Fibroblast of pulmonary artery (primary cell): ENCODE measurements around the gene ZC3H14.

Source experiments
- DNase-seq: peaks from one replicate; pipeline ENCODE4 v3.0.0-alpha.2; 2010; ENCODE audit warnings: low read depth
- H3K4me3 ChIP-seq: replicated peaks from 2 replicates; pipeline ENCODE4 v1.5.1; 2011; ENCODE audit warnings: low read depth, mild to moderate bottlenecking, control low read depth, low read length, moderate library complexity
- TF ChIP-seq, protein P1 (sequence below): IDR thresholded peaks from 2 replicates; pipeline ENCODE4 v1.5.1; 2011; ENCODE audit warnings: mild to moderate bottlenecking, control low read depth, low read length, inconsistent platforms; ENCODE audit errors: missing control alignments

Gene ZC3H14

DNA sequence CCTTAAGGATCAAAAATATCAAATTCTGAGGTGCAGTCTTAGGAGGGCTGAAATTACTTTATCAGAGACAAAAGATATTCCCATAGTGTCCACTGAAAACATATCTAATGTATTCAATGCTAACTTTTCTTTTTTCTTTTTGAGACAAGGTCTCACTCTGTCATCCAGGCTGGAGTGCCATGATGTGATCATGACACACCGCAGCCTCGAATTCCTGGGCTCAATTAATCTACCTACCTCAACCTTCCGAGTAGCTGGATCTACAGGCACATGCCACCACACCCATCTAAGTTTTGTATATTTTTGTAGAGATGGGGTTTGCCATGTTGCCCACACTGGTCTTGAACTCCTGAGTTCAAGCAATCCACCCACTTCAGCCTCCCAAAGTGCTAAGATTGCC is 68.3 kb downstream of the ZC3H14 start:
- H3K4me3 ChIP-seq: no peak overlapping the region
- TF ChIP-seq, protein P1, sequence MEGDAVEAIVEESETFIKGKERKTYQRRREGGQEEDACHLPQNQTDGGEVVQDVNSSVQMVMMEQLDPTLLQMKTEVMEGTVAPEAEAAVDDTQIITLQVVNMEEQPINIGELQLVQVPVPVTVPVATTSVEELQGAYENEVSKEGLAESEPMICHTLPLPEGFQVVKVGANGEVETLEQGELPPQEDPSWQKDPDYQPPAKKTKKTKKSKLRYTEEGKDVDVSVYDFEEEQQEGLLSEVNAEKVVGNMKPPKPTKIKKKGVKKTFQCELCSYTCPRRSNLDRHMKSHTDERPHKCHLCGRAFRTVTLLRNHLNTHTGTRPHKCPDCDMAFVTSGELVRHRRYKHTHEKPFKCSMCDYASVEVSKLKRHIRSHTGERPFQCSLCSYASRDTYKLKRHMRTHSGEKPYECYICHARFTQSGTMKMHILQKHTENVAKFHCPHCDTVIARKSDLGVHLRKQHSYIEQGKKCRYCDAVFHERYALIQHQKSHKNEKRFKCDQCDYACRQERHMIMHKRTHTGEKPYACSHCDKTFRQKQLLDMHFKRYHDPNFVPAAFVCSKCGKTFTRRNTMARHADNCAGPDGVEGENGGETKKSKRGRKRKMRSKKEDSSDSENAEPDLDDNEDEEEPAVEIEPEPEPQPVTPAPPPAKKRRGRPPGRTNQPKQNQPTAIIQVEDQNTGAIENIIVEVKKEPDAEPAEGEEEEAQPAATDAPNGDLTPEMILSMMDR: no peak
- no peak for DNase-seq

DNA sequence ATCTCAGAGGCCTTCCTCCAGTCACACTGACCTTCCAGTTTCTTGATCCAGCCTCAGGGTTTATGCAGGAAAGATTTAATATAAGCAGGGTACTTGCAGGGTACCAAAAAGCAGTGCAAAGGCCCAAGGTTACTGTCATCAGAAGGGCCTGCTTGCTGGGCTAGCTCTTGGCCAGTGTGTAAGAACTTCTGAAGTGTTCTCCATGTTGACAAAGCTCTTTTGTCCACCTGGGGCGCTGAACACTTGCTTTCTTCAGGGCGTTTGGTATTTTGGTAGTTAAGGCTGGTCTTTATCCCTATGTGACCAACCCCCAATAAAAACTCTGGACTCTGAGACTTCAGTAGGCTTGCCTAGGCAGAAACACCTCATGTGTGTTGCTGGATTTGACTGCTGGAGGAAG is 69.7 kb downstream of the ZC3H14 start:
- DNase-seq: no peak
- no peak overlapping the region for H3K4me3 ChIP-seq
- TF ChIP-seq, protein P1: no peak

DNA sequence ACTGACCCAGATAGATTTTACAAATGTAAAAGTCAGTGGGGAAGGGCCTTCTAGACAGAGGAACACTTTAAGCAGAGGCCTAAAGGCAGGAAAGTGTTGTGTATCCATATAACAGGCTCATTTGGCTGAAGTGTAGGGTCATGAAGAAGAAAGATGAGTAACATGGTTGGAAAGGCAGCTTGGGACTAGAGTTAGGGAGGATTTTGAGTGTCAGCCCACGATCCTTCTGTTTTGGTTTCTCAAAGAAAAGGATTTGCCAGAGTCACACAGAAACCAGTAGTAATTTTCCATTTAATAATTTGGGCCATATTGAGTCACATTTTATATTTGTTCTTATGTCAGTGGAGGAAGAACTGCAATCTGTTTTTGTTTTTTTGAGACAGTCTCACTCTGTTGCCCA is 76.4 kb downstream of the ZC3H14 start:
- no peak for DNase-seq
- TF ChIP-seq, protein P1: no peak
- no peak overlapping the region for H3K4me3 ChIP-seq

DNA sequence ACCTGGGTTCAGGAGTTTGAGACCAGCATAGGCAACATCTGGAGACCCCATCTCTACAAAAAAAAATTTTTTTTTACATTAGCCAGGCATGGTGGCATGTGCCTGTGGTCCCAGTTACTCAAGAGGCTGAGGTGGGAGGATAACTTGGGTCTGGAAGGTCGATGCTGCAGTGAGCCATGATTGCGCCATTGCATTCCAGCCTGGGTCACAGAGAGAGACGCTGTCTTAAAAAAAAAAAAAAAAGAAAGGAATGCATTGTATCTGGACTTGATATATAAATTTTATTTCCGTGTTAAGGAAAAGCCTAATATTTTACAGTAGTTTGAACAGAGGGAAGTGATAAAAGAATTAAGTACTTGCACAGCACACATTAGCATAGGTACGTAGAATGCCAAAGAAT is 97.2 kb downstream of the ZC3H14 start:
- peak; percentile 68 for DNase-seq
- TF ChIP-seq, protein P1: no peak
- H3K4me3 ChIP-seq: no peak overlapping the region

DNA sequence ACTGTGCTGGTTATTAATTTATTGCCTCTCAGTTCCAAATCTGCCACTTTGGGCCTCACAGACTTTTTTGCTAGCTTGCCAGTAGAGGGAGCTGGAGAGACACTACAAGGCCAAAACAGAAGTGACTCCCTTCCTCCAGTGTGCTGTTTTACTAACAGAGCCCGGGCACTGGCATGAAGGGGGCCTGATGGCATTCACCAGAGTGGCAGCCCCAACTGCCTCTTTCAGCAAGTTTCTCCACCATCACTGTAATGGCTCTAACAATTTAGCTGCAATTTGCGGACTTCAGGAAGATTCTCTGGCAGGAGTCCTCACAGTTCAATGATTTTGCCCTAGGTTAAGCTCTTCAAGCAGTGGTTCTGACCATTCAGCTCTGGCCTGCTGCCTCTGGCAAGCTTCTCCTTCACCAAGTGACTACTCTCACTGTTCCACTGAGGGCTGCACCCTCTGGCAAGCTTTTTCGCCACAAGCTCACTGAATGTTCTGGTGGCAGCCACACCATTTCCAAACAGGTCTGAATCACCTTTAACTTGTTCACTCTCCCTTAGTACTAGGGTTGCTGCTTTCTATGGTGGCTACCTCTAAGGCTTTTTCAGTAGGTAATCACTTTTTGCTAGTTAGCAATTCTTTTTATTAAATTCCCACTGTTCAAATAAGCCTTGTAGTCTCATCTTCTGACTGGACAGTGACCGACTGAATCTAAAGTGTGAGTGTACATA is 104.9 kb downstream of the ZC3H14 start:
- TF ChIP-seq, protein P1: peak; percentile 96
- DNase-seq: peak; percentile 84
- H3K4me3 ChIP-seq: no peak overlapping the region

DNA sequence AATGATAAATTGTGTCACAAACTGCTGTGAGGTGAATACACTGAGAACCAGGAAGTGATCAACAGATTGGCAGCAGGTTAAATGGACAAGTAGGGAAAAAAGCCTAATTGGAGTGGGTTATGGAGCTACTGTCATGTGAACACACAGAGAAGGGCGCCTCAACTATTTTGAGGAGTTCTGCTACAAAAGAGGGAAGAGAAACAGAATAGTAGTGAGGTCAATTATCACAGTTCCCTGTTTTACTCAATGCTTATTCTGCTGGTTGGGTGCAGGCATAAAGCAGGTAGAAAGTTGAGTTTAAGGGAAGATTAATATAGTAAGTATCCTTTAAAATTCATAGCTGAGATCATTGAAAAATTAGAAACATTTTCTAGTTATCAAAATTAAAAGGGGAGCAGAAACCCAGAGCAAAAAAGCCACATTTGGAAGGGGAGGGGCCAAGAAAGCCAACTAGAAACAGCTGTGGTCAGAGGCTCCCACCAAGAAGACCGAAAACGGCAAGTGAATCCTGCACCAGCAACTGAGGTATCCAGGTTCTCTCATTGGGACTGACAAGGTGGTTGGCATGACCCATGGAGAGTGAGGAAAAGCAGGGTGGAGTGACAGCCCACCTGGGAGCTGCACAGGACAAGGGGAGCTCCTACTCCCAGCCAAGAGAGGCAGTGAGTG is 105.7 kb downstream of the ZC3H14 start:
- TF ChIP-seq, protein P1: no peak
- no peak for DNase-seq
- H3K4me3 ChIP-seq: no peak overlapping the region
